HL-60/S4 treated with phorbol 12-myristate 13-acetate at 8.2 ng/mL for 4 days and 3 days (cell line): ENCODE measurements around the gene KDM3A.
"Not testable (repeated sequence)": the region's sequence is repeated elsewhere in the genome, so short reads cannot be mapped to it uniquely, and the experiment has no call there.

Experiments
- in situ Hi-C: fragments of 300-500 bp; cut with MboI; formaldehyde crosslinking; loops from 2 replicates; pipeline ENCODE4 v1.15.0; 2022; ENCODE audit warnings: low sequenced_read_pairs

Gene KDM3A

GRCh38 chr2:86476918-86477317 is 35.7 kb downstream of the KDM3A start:
- in situ Hi-C loops = no loop called here

DNA sequence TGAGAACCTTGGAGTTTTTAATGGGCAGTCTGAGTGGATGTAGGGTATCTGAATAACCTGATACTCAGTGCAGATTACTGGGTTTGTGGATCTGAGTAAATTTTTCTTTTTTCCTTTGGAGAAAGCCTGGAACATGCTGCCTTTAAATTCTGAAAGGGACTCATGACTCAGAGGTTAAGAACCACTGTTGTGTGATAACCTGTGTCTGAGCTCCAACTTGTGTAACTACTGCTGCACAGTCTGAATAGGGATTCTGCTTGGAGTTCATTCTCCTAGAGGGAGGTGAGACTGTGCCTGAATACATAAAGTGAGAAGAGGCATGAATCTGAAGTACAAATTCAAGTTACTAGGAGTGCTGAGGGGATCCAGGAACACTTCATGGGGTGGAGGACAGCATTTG is 36.2 kb downstream of the KDM3A start:
- in situ Hi-C loops = no loop called here

- in situ Hi-C loops = no loop called here
Observed at GRCh38 chr2:86480105-86480504, 38.9 kb downstream of the KDM3A start.

DNA sequence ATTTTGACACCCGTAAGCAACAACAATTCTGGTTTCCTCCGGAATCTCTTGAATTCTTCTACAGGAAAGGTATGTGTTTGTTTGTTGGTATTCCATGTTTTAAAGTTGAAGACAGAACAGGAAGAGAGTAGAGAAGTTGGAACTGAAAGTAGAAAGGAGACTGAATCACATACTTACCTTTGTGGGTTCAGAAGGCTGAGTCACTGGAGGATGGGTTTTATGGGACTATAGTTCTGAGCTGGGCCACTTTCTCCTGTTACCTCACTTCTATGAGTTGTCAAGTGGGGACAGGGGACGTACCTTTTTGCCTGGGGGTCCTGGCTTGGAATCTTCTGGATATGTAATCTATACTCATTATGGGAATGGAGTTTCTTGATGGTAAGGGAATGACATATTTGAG is 40.9 kb downstream of the KDM3A start:
- in situ Hi-C loops = no loop called here

DNA sequence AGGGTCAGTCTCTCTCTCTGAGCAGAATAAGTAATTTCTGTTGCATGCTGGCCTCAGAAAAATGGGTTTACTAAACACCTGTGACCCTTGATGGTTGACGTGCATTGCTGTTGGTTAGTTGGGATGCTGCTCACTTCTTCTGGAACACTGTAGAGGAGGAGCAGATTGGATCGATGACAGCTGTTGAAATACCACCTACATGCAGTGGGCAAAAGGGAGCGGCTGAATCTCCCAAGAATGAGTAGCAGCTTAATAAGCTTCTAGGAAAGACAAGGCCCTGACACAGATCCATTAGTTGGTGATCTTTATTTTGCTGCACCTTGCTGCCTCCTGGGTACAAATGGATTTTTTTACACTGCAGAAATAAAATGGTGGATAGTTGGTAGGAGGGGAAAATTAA is 43.2 kb downstream of the KDM3A start:
- in situ Hi-C loops = no loop called here

- in situ Hi-C loops = no loop called here
Observed at GRCh38 chr2:86485103-86485502, 43.9 kb downstream of the KDM3A start.

- in situ Hi-C loops = no loop called here
Observed at GRCh38 chr2:86485802-86486201, 44.6 kb downstream of the KDM3A start.

GRCh38 chr2:86487062-86487461 is 45.9 kb downstream of the KDM3A start:
- in situ Hi-C loops = no loop called here

GRCh38 chr2:86488561-86489250 is 47.5 kb downstream of the KDM3A start:
- in situ Hi-C loops = no loop called here

DNA sequence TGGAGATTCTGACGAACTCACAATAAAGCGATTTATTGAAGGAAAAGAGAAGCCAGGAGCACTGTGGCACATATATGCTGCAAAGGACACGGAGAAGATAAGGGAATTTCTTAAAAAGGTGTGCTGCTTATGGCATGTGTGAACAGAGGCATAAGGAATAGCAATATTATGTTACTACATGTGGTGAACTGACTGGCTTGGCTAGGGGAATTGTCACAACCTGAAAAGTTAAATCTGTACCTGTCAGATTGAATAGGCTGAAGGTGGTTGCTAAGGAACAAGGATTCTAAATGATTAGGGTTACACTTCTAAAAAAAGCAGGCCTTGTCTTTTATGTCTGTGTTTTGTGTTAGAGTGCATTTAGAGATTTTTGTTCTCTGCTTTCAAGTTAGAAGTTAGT is 48.4 kb downstream of the KDM3A start:
- in situ Hi-C loops = no loop called here

GRCh38 chr2:86490245-86490644 is 49.1 kb downstream of the KDM3A start:
- in situ Hi-C loops = no loop called here

- in situ Hi-C loops = no loop called here
Observed at GRCh38 chr2:86491088-86491487, 49.9 kb downstream of the KDM3A start.

- in situ Hi-C loops = no loop called here
Observed at GRCh38 chr2:86492048-86492453, 50.9 kb downstream of the KDM3A start.

DNA sequence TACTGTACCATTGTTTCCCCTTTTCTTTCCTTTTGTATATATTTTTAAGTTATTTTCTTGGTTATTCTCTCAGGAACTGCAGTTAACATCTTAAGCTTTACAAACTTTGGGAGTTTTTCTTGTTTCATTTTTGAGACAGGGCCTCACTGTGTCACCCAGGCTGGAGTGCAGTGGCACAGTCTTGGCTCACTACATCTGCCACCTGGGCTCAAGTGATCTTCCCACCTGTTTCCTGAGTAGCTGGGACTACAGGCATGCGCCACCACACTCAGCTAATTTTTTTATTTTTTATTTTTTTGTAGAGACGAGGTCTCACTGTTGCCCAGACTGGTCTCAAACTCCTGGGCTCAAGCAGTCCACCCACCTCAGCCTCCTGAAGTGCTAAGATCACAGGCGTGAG is 55.2 kb downstream of the KDM3A start:
- in situ Hi-C loops = not testable (repeated sequence)

- in situ Hi-C loops = no loop called here
Observed at GRCh38 chr2:86498468-86499260, 57.5 kb downstream of the KDM3A start.

DNA sequence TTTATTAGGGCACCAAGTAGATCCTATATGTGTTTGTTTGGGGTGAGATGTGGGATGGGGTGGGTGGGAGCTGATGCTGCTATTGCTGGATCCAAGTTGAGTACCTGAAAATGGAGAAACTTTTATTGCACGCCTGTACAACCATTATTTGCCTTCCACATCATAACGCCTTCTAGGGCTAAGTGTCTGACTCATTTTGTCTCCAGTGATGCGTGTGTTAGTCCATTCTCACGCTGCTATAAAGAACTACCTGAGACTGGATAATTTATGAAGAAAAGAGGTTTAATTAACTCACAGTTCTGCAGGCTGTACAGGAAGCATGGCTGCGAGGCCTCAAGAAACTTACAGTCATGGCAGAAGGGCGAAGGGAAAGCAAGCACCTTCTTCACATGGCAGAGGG is 58.2 kb downstream of the KDM3A start:
- in situ Hi-C loops = no loop called here

- in situ Hi-C loops = no loop called here
Observed at GRCh38 chr2:86500325-86501083, 59.3 kb downstream of the KDM3A start.

- in situ Hi-C loops = no loop called here
Observed at GRCh38 chr2:86507600-86507999, 66.4 kb downstream of the KDM3A start.

DNA sequence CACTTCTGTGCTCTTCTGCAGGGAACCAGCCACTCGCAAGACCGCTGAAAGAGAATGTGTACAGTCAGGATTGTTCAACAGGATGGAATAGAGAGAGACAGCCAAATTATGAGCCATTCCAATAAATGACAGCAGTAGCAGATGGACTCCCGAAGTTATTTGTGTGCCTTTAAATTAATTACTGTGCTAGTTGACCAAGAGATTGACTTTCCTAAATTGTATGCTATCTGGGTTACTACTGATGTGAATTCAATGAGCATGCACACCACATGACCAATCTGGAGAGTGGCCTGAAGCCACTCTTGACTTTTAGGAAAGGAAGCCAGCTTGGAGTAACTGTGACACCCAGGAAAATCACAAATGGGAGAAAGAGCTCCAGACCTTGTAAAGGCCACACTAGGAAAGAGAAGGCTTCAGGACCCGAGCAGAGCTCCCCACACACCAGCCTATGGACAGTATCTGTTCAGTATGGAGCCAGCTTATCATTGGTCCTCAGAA is 69.3 kb downstream of the KDM3A start:
- in situ Hi-C loops = no loop called here

DNA sequence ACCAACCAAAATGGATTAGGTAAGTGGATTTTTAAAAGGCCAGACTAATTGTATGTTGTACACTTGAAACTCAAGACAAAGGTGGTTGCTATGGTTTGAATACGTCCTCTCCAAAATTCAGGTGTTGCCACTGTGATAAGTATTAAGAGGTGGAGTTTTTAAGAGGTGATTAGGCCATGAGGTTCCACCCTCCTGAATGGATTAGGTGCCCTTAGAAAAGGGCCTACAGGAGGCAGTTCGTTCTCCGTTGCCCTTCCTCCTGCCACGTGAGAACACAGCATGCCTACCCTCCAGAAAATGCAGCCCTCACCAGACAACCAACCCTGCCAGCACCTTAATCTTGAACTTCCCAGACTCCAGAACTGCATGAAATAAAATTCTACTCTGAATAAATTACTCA is 70.9 kb downstream of the KDM3A start:
- in situ Hi-C loops = no loop called here

DNA sequence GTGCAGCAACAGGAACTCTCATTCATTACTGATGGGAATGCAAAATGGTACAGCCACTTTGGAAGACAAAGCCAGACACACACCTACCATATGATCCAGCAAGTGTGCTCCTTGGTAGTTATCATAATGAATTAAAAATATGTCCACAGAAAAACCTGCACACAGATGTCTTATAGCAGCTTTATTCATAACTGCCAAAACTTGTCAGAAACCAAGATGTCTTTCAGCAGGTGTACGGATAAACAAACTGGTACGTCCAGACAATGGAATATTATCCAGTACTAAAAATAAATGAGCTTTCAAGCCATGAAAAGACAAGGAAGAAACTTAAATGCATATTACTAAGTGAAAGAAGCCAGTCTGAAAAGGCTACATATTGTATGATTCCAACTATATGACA is 71.7 kb downstream of the KDM3A start:
- in situ Hi-C loops = no loop called here
